Activated T-helper 1 cell treated with anti-CD3 and anti-CD28 coated beads, Interleukin-2, amount 50 U/mL, for 16 hours (primary cell): ENCODE measurements around the gene DCUN1D3.
"Not testable (repeated sequence)": the region's sequence is repeated elsewhere in the genome, so short reads cannot be mapped to it uniquely, and the experiment has no call there.

Source experiments
- DNase-seq, 2 donors: peaks; one replicate each; pipeline ENCODE4 v3.0.0-alpha.2; 2020; ENCODE audit warnings: low read depth in 1 of 2, low spot score in 1 of 2

The DCUN1D3 gene

GRCh38 chr16:20865420-20866131 is 34.6 kb downstream of the DCUN1D3 start:
- DNase-seq = no peak

- not testable (repeated sequence) for DNase-seq
These were observed 35.8 kb downstream of the DCUN1D3 start for GRCh38 chr16:20864376-20864775.

DNA sequence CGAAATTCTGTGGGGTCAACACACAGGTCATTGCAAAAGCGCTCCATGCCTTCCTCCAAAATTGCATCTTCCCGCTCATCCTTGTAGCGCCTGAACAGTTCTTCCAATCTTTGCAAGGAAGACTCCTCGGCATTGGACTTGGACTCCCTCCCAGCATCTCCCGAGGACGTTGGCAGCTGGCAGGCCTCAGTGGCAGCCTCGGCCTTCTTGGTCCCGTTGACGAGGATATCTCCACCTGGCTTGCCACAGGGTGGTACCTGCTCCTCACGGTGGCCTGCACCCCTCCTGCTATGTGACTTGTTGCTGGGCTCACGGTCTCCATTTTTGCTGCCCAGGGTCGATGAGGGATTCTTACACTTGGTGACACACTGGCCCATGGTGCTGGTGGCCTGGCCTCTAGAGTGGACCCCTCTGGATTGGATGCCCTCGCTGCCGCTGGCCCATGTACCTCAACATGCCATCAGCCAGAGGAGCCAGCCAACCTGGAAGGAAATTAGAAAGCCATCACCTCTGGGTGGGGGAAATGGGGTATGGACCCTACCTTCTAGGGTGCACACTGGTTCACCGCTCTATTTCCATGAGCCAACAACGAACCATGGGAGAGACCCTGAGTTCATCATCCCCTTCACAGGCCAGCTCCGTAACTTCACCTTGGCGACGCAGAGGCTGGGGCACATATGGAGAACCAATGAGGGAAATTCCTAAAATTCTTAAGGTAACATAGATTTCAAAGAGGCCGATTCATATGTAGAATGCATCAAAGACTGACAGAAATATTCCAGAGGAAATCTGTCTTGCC is 37.8 kb downstream of the DCUN1D3 start:
- no peak for DNase-seq

GRCh38 chr16:20860995-20861394 is 39.2 kb downstream of the DCUN1D3 start:
- DNase-seq = not testable (repeated sequence)

DNA sequence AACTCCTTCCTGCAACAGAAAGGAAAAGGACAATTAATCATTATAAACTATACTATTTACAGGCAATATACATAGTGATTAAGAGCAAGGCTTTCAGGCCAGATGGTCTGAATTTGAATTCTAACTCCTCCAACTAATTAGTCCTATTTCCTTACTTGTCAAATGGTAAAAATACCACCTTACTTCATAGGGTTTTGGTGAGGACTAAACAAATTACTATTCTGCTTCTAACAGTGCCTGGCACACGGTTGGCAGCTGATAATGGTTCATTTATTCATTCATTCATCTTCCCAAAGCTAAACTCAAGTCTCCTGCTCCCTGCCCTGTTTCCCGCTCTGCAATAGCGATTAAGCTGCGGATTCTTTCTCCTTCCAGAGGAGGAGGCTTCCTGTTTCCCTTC is 39.8 kb downstream of the DCUN1D3 start:
- DNase-seq = no peak

- no peak for DNase-seq
These were observed 40.5 kb downstream of the DCUN1D3 start for GRCh38 chr16:20859699-20860098.

DNA sequence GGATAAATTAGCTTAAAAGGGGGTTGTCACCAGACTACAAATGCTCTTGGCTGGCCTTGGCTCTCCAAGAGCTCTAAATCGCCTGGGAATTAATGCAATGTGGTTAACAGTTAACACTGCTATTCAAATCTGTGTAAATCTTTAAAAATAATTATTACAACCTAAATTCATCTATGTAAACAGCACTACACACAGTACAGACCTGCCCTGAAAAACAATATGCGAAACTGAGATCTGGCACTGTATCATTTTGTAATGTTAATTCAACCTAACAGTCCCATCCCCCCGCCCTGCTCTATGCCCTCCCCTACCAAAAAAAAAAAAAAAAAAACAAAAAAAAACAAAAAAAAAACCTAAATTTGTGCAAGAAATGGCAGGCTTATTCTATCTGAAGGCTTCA is 40.9 kb downstream of the DCUN1D3 start:
- no peak for DNase-seq

- DNase-seq = no peak
These were observed 42.9 kb downstream of the DCUN1D3 start for GRCh38 chr16:20857281-20857680.

GRCh38 chr16:20854963-20855362 is 45.2 kb downstream of the DCUN1D3 start:
- no peak for DNase-seq

DNA sequence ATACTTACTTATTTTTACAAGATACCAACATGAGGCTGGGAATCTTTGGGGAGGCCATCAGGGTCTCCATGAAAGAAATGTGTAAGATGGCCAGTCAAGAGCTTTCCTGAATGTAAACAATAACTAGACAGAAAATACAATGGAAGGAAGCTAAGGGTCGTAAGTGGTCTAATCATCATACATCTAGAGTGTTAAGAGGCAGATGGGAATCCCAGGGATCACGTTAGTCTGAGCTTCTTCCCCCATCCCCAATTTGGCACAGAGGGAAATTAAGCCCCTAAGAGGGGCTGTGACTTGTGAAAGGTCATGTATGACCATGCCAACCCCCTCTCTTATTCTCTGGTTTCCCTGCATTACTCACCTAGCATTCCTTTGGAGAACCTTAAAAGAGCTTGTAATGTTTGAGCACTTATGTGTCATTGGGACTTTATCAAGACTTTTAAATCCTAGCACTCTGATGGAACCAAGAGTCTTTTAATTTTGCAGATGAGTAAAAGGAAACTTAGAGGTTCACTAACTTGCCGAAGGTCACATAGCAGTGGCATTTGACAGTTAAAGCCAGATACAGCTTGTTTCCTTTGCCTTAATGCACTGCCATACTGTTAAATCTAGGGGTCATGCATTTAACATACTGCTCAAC is 46.1 kb downstream of the DCUN1D3 start:
- no peak for DNase-seq

DNA sequence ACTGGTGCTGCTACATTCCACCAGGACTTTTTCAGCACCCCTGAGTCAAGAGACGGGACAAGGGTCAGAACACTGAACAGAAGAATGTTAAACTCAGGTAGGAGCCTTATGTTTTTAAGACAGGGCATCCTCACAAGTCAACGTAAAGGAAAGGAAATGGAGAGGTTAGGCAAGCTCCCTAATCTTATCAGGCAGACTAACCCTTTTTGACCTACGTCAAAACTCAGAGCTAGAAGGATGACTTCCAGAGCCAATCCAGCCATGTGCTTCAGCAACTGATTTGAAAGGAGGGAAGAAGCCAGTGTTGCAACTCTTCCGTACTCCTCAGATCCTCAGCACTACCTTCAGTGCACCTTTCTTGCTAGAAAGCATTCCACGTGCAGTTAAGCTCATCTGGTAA is 47.0 kb downstream of the DCUN1D3 start:
- no peak for DNase-seq

GRCh38 chr16:20851601-20852000 is 48.6 kb downstream of the DCUN1D3 start:
- DNase-seq = no peak

- no peak for DNase-seq
These were observed 49.2 kb downstream of the DCUN1D3 start for GRCh38 chr16:20850981-20851380.

DNA sequence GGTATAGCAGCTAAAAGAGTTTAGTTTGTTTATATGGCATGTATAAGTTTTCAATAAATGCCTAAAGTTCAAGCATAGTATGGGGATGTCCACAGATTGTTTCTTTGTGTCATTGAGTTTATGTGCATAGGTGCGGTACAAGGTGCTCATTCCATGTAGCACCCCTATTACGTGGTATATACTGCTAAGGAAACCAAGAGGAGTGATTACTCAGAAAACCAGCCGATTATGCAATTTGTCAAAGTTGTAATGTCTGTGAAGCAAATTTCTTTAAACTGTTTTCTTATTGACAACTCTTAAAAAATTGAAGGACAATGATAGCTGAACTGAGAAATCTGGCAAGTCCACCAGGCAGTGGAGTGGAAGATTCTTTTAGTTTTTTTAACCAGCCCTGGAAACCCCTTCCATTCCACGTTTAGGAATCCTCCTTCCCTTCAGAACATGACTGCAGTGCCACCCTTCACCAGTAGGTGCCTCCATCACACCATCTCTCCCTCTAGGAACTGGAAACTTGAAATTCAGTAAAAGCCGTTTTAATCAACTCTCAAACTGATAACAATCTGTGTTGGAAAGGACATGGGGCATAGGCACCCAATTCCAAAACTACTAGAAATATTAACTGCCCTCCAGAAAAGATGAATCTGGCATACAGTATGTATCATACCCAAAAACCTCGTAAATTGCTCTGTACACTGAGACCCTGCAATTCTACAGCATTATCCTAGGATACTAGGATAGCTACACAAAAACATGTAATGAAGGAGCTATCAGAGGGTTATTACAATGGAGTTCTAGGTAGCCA is 50.4 kb downstream of the DCUN1D3 start:
- DNase-seq = peak; percentile 37 to 41

GRCh38 chr16:20847550-20847949 is 52.6 kb downstream of the DCUN1D3 start:
- DNase-seq = no peak

DNA sequence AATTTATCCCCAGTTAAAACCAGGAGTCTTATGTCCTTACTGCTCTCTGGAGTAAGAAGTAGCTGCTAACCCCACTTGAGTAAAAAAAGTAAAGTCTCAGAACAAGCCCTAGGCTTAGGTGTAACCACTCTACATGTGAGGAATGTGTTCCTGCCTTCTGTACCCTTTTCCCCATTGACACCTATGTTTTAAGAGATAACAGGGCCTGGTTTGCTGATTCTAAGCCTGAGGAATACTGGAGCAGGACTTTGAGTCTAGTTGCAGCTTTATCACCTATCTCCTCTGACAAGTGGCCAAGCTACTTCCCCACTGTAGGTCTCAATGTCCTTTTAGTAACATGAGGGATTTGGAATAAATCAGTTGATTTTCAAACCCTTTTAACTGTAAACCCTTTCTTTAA is 53.6 kb downstream of the DCUN1D3 start:
- no peak for DNase-seq

- DNase-seq = no peak
These were observed 54.1 kb downstream of the DCUN1D3 start for GRCh38 chr16:20846030-20846429.

GRCh38 chr16:20844588-20844987 is 55.6 kb downstream of the DCUN1D3 start:
- no peak for DNase-seq

DNA sequence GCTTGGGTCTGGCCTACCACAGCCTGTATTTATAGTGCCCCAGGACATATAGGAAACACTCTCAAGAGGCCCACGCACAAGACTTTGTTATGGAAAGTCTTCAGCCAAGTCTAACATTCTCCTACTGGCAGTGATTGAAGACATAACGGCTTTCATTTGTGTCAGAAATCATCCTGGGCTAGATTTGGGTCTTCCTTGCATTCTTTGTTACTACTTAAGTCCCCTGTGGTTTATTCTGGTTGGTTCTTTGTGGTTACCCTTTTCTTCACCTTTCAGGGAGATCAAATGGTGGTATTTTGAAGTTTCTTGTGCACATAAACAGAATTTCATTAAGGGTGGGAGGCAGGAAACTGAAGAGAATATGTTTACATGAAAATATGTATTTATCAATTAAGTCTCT is 56.1 kb downstream of the DCUN1D3 start:
- no peak for DNase-seq

GRCh38 chr16:20839504-20839903 is 60.7 kb downstream of the DCUN1D3 start:
- DNase-seq = no peak

DNA sequence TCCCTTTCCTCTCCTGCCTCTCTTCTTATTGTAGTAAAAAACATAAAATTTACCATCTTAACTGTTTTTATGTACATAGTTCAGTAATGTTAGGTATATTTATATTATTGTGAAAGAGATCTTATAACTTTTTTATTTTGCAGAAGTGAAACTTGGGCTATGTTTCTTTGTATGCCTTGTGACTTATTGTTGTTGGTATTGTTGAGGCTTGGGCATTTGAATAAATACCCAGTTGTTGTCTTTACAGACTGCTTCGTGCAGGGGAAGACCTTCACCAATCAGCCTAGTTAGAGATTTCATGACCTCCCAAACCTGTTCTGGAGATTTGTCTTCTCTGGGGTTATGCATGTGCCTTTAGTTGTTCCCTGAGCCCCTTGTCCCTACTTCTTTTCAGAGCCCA is 61.9 kb downstream of the DCUN1D3 start:
- DNase-seq = no peak
